Measurements from ENCODE around the gene RHBDD1. TPM values are rescaled to one million over a fixed set of nuclear protein-coding genes. Genes with fewer than 3 reads are reported as not detected.
"Not testable (repeated sequence)": the region's sequence is repeated elsewhere in the genome, so short reads cannot be mapped to it uniquely, and the experiment has no call there.

The RHBDD1 gene
- total RNA-seq, 1 donor from 2014 or later, result 30.0 TPM

DNA sequence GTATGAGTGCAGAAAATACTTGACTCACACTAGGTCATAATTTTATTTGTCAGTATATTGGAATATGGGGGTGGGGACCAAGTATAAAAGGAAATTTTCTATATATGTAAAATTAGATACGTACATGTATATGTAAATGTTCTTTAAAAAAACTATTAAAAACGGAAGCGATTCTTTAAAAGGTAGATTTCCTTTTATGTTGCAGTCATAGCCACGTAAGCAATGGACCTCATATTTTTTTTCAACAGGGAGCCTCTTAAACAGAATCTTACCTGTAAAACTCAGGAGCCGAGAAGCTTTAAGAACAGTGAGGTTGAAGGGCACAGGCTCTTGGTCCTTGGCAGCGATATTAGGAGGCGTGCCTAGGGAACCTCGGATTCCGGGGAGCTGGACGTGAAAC is 3.3 kb downstream of the RHBDD1 start:
- peaks cover 3% of the 10 kb centered on the region for H3K36me3 Mint-ChIP-seq (ENCODE audit: low read depth)
- no peak overlapping the region for H3K4me3 Mint-ChIP-seq (ENCODE audit: unreplicated experiment)

GRCh38 chr2:226839951-226840350 is 4.1 kb downstream of the RHBDD1 start:
- Mint-ChIP-seq H3K9me3 (ENCODE audit: low read depth) (peaks cover 11% of the 10 kb centered on the region), H3K27ac (ENCODE audit: unreplicated experiment) (no peak overlapping the region), H3K4me3 (ENCODE audit: unreplicated experiment) (no peak overlapping the region), H3K4me1 (ENCODE audit: low read depth) (peaks cover 23% of the 10 kb centered on the region), H3K27me3 (ENCODE audit: low read depth) (no peaks in the 10 kb centered on the region), H3K36me3 (ENCODE audit: low read depth) (peaks cover 3% of the 10 kb centered on the region)
- DNase-seq (ENCODE audit: low spot score), result no peak
- no peak for TF ChIP-seq CTCF (IDR thresholded peaks at IDR 0.05)

More for the DNA sequence above, 3.3 kb downstream of the RHBDD1 start:
- peaks cover 23% of the 10 kb centered on the region for H3K4me1 Mint-ChIP-seq (ENCODE audit: low read depth)
- DNase-seq (ENCODE audit: low spot score), result no peak
- no peaks in the 10 kb centered on the region for H3K27me3 Mint-ChIP-seq (ENCODE audit: low read depth)
- peaks cover 11% of the 10 kb centered on the region for H3K9me3 Mint-ChIP-seq (ENCODE audit: low read depth)
- no peak overlapping the region for H3K27ac Mint-ChIP-seq (ENCODE audit: unreplicated experiment)
- TF ChIP-seq CTCF (IDR thresholded peaks at IDR 0.05), result no peak

DNA sequence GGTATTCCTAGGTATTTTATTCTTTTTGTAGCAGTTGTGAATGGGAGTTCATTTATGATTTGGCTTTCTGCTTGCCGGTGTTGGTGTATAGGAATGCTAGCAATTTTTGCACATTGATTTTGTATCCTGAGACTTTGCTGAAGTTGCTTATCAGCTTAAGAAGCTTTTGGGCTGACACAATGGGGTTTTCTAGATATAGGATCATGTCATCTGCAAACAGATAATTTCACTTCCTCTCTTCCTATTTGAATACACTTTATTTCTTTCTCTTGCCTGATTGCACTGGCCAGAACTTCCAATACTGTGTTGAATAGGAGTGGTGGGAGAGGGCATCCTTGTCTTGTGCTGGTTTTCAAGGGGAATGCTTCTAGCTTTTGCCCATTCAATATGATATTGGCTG is 7.1 kb downstream of the RHBDD1 start:
- not testable (repeated sequence) for DNase-seq (ENCODE audit: low spot score); H3K4me1 Mint-ChIP-seq (ENCODE audit: low read depth); H3K27ac Mint-ChIP-seq (ENCODE audit: unreplicated experiment); H3K27me3 Mint-ChIP-seq (ENCODE audit: low read depth); H3K36me3 Mint-ChIP-seq (ENCODE audit: low read depth); H3K4me3 Mint-ChIP-seq (ENCODE audit: unreplicated experiment)
- peaks cover 11% of the 10 kb centered on the region for H3K9me3 Mint-ChIP-seq (ENCODE audit: low read depth)

- no peak for TF ChIP-seq CTCF (IDR thresholded peaks at IDR 0.05)
- Mint-ChIP-seq H3K36me3 (ENCODE audit: low read depth) (peaks cover 5% of the 10 kb centered on the region), H3K27ac (ENCODE audit: unreplicated experiment) (no peak overlapping the region), H3K9me3 (ENCODE audit: low read depth) (peaks cover 11% of the 10 kb centered on the region), H3K4me3 (ENCODE audit: unreplicated experiment) (no peak overlapping the region), H3K4me1 (ENCODE audit: low read depth) (no peaks in the 10 kb centered on the region), H3K27me3 (ENCODE audit: low read depth) (no peaks in the 10 kb centered on the region)
- DNase-seq (ENCODE audit: low spot score), result no peak
Measured at GRCh38 chr2:226845386-226846116, 9.7 kb downstream of the RHBDD1 start.

DNA sequence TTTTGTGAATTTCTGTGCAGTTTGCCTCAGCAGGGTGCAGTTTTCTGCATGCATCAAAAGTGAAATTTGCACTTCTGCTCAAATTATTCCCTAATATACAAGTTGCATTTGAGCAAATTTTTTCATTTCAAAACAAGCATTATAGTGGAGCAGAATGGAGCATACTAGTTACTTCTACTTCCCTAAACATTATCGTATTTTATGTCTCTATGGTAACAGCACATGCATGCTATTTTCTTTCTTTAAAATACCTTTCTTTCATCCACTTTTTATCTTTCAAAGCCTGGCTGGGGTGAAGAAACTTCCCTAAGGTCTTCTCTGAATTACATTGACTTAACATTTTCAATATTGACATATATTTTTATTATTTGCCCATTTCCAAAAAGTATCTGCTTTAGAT is 11.2 kb downstream of the RHBDD1 start:
- Mint-ChIP-seq H3K4me3 (ENCODE audit: unreplicated experiment) (no peak overlapping the region), H3K27me3 (ENCODE audit: low read depth) (no peaks in the 10 kb centered on the region), H3K27ac (ENCODE audit: unreplicated experiment) (no peak overlapping the region), H3K36me3 (ENCODE audit: low read depth) (peaks cover 9% of the 10 kb centered on the region), H3K4me1 (ENCODE audit: low read depth) (no peaks in the 10 kb centered on the region), H3K9me3 (ENCODE audit: low read depth) (peaks cover 8% of the 10 kb centered on the region)
- no peak for DNase-seq (ENCODE audit: low spot score)
- TF ChIP-seq CTCF (IDR thresholded peaks at IDR 0.05), result no peak

DNA sequence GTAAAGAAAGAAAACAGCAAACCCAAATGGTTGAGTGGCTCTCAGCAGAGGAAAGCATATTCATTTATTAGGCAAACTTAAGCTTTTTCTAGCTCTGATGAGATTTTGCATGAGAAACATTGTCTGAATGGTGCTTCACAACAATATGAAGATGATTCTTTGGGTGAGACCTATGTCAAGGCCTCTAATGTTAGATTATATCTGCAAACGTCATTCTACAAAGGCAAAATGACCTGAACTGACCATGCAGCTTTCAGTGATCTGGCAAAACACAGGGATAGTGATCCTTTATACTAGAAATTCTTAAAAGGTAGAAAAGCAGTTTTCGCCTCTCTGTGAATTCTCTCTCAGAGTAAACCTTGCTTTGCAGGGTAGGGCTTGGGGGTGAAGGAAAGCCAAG is 11.7 kb downstream of the RHBDD1 start:
- TF ChIP-seq CTCF (IDR thresholded peaks at IDR 0.05), result no peak
- H3K4me1 Mint-ChIP-seq (ENCODE audit: low read depth), result no peaks in the 10 kb centered on the region
- no peak overlapping the region for H3K4me3 Mint-ChIP-seq (ENCODE audit: unreplicated experiment)
- no peaks in the 10 kb centered on the region for H3K27me3 Mint-ChIP-seq (ENCODE audit: low read depth)
- peaks cover 4% of the 10 kb centered on the region for H3K9me3 Mint-ChIP-seq (ENCODE audit: low read depth)
- no peak overlapping the region for H3K27ac Mint-ChIP-seq (ENCODE audit: unreplicated experiment)
- H3K36me3 Mint-ChIP-seq (ENCODE audit: low read depth), result peaks cover 7% of the 10 kb centered on the region
- DNase-seq (ENCODE audit: low spot score), result no peak

All from chondrocyte (in vitro differentiated cells).